Measurements from ENCODE around the gene GLYR1.

Gene GLYR1

GRCh38 chr16:4763791-4764190 is 83.3 kb downstream of the GLYR1 start:
- DNase-seq (ENCODE audit: low read depth), result no peak

- DNase-seq (ENCODE audit: low read depth), result no peak
These were observed 84.9 kb downstream of the GLYR1 start for GRCh38 chr16:4762205-4762604.

GRCh38 chr16:4760221-4760910 is 86.7 kb downstream of the GLYR1 start:
- no peak for DNase-seq (ENCODE audit: low read depth)

- no peak for DNase-seq (ENCODE audit: low read depth)
These were observed 91.4 kb downstream of the GLYR1 start for GRCh38 chr16:4755687-4756086.

GRCh38 chr16:4754865-4755264 is 92.2 kb downstream of the GLYR1 start:
- DNase-seq (ENCODE audit: low read depth), result no peak

- DNase-seq (ENCODE audit: low read depth), result no peak
These were observed 93.9 kb downstream of the GLYR1 start for GRCh38 chr16:4753227-4753626.

All from ELR (cell line).